Measurements from ENCODE around the gene FTL.
A peak's percentile ranks its signal among the peaks of the same experiment; 100 is the strongest.
"Not testable (repeated sequence)": the region's sequence is repeated elsewhere in the genome, so short reads cannot be mapped to it uniquely, and the experiment has no call there.

FTL gene

GRCh38 chr19:48965040-48965805, at the start of gene FTL:
TSS of gene FTL (plus strand) at chr19:48965309. CDS start at chr19:48965508, 199 bp downstream.
- no peaks in the 10 kb centered on the region for H3K27me3 ChIP-seq (ENCODE audit: control insufficient read depth, insufficient read depth, low read length)
- H3K9ac ChIP-seq (ENCODE audit: low read length), result peak within 1 kb of the TSS; percentile 92
- peak within 1 kb of the TSS; percentile 66 for H3K27ac ChIP-seq (ENCODE audit: low read length)
- peaks cover 15% of the 10 kb centered on the region for H3K36me3 ChIP-seq (ENCODE audit: control insufficient read depth, low read depth, low read length)
- peaks cover 14% of the 10 kb centered on the region for H3K4me1 ChIP-seq (ENCODE audit: control insufficient read depth, low read depth, low read length)
- H3K4me3 ChIP-seq (ENCODE audit: low read length), result peak within 1 kb of the TSS; percentile 95
- H3K9me3 ChIP-seq (ENCODE audit: control insufficient read depth, low read depth, low read length), result no peaks in the 10 kb centered on the region

- H3K27ac ChIP-seq (ENCODE audit: low read length), result no peak overlapping the region
- H3K9me3 ChIP-seq (ENCODE audit: control insufficient read depth, low read depth, low read length), result no peaks in the 10 kb centered on the region
- H3K36me3 ChIP-seq (ENCODE audit: control insufficient read depth, low read depth, low read length), result peaks cover 48% of the 10 kb centered on the region
- H3K4me1 ChIP-seq (ENCODE audit: control insufficient read depth, low read depth, low read length), result no peaks in the 10 kb centered on the region
- no peak overlapping the region for H3K9ac ChIP-seq (ENCODE audit: low read length)
- no peaks in the 10 kb centered on the region for H3K27me3 ChIP-seq (ENCODE audit: control insufficient read depth, insufficient read depth, low read length)
- no peak overlapping the region for H3K4me3 ChIP-seq (ENCODE audit: low read length)
Measured at GRCh38 chr19:48915757-48916156, 49.4 kb upstream of the FTL start.

- H3K36me3 ChIP-seq (ENCODE audit: control insufficient read depth, low read depth, low read length), result peaks cover 27% of the 10 kb centered on the region
- no peak overlapping the region for H3K4me3 ChIP-seq (ENCODE audit: low read length)
- H3K4me1 ChIP-seq (ENCODE audit: control insufficient read depth, low read depth, low read length), result no peaks in the 10 kb centered on the region
- H3K9ac ChIP-seq (ENCODE audit: low read length), result no peak overlapping the region
- H3K27me3 ChIP-seq (ENCODE audit: control insufficient read depth, insufficient read depth, low read length), result no peaks in the 10 kb centered on the region
- no peak overlapping the region for H3K27ac ChIP-seq (ENCODE audit: low read length)
- H3K9me3 ChIP-seq (ENCODE audit: control insufficient read depth, low read depth, low read length), result no peaks in the 10 kb centered on the region
Measured at GRCh38 chr19:48918071-48918470, 47.0 kb upstream of the FTL start.

- Histone ChIP-seq H3K4me3 (ENCODE audit: low read length) (no peak overlapping the region), H3K27ac (ENCODE audit: low read length) (no peak overlapping the region), H3K27me3 (ENCODE audit: control insufficient read depth, insufficient read depth, low read length) (no peaks in the 10 kb centered on the region), H3K4me1 (ENCODE audit: control insufficient read depth, low read depth, low read length) (no peaks in the 10 kb centered on the region), H3K9me3 (ENCODE audit: control insufficient read depth, low read depth, low read length) (no peaks in the 10 kb centered on the region), H3K9ac (ENCODE audit: low read length) (no peak overlapping the region), H3K36me3 (ENCODE audit: control insufficient read depth, low read depth, low read length) (peaks cover 20% of the 10 kb centered on the region)
Measured at GRCh38 chr19:48918801-48919247, 46.3 kb upstream of the FTL start.

- H3K9ac ChIP-seq (ENCODE audit: low read length); H3K27me3 ChIP-seq (ENCODE audit: control insufficient read depth, insufficient read depth, low read length): not testable (repeated sequence)
- H3K36me3 ChIP-seq (ENCODE audit: control insufficient read depth, low read depth, low read length), result peaks cover 18% of the 10 kb centered on the region
Measured at GRCh38 chr19:48919271-48919670, 45.8 kb upstream of the FTL start.

GRCh38 chr19:48920949-48921348, 44.2 kb upstream of the FTL start:
- no peaks in the 10 kb centered on the region for H3K4me1 ChIP-seq (ENCODE audit: control insufficient read depth, low read depth, low read length)
- H3K4me3 ChIP-seq (ENCODE audit: low read length), result no peak overlapping the region
- no peaks in the 10 kb centered on the region for H3K9me3 ChIP-seq (ENCODE audit: control insufficient read depth, low read depth, low read length)
- no peak overlapping the region for H3K9ac ChIP-seq (ENCODE audit: low read length)
- H3K27ac ChIP-seq (ENCODE audit: low read length), result no peak overlapping the region
- no peaks in the 10 kb centered on the region for H3K27me3 ChIP-seq (ENCODE audit: control insufficient read depth, insufficient read depth, low read length)
- peaks cover 7% of the 10 kb centered on the region for H3K36me3 ChIP-seq (ENCODE audit: control insufficient read depth, low read depth, low read length)

More at GRCh38 chr19:48919271-48919670, 45.8 kb upstream of the FTL start:
- H3K4me1 ChIP-seq (ENCODE audit: control insufficient read depth, low read depth, low read length); H3K4me3 ChIP-seq (ENCODE audit: low read length); H3K9me3 ChIP-seq (ENCODE audit: control insufficient read depth, low read depth, low read length); H3K27ac ChIP-seq (ENCODE audit: low read length): not testable (repeated sequence)

GRCh38 chr19:48921721-48922500, 43.2 kb upstream of the FTL start:
- Histone ChIP-seq H3K27ac (ENCODE audit: low read length) (no peak overlapping the region), H3K9me3 (ENCODE audit: control insufficient read depth, low read depth, low read length) (no peaks in the 10 kb centered on the region), H3K27me3 (ENCODE audit: control insufficient read depth, insufficient read depth, low read length) (no peaks in the 10 kb centered on the region), H3K4me3 (ENCODE audit: low read length) (no peak overlapping the region), H3K9ac (ENCODE audit: low read length) (no peak overlapping the region), H3K4me1 (ENCODE audit: control insufficient read depth, low read depth, low read length) (no peaks in the 10 kb centered on the region), H3K36me3 (ENCODE audit: control insufficient read depth, low read depth, low read length) (peaks cover 3% of the 10 kb centered on the region)

- no peaks in the 10 kb centered on the region for H3K4me1 ChIP-seq (ENCODE audit: control insufficient read depth, low read depth, low read length)
- no peaks in the 10 kb centered on the region for H3K9me3 ChIP-seq (ENCODE audit: control insufficient read depth, low read depth, low read length)
- peaks cover 3% of the 10 kb centered on the region for H3K36me3 ChIP-seq (ENCODE audit: control insufficient read depth, low read depth, low read length)
- no peak overlapping the region for H3K4me3 ChIP-seq (ENCODE audit: low read length)
- no peak overlapping the region for H3K27ac ChIP-seq (ENCODE audit: low read length)
- no peaks in the 10 kb centered on the region for H3K27me3 ChIP-seq (ENCODE audit: control insufficient read depth, insufficient read depth, low read length)
- no peak overlapping the region for H3K9ac ChIP-seq (ENCODE audit: low read length)
Measured at GRCh38 chr19:48922548-48923490, 42.3 kb upstream of the FTL start.

- Histone ChIP-seq H3K9me3 (ENCODE audit: control insufficient read depth, low read depth, low read length) (no peaks in the 10 kb centered on the region), H3K27me3 (ENCODE audit: control insufficient read depth, insufficient read depth, low read length) (no peaks in the 10 kb centered on the region), H3K4me3 (ENCODE audit: low read length) (no peak overlapping the region), H3K36me3 (ENCODE audit: control insufficient read depth, low read depth, low read length) (no peaks in the 10 kb centered on the region), H3K27ac (ENCODE audit: low read length) (no peak overlapping the region), H3K4me1 (ENCODE audit: control insufficient read depth, low read depth, low read length) (no peaks in the 10 kb centered on the region), H3K9ac (ENCODE audit: low read length) (no peak overlapping the region)
Measured at GRCh38 chr19:48925240-48925843, 39.8 kb upstream of the FTL start.

- not testable (repeated sequence) for H3K9ac ChIP-seq (ENCODE audit: low read length); H3K4me3 ChIP-seq (ENCODE audit: low read length); H3K36me3 ChIP-seq (ENCODE audit: control insufficient read depth, low read depth, low read length); H3K27ac ChIP-seq (ENCODE audit: low read length); H3K27me3 ChIP-seq (ENCODE audit: control insufficient read depth, insufficient read depth, low read length); H3K9me3 ChIP-seq (ENCODE audit: control insufficient read depth, low read depth, low read length); H3K4me1 ChIP-seq (ENCODE audit: control insufficient read depth, low read depth, low read length)
Measured at GRCh38 chr19:48925890-48926289, 39.2 kb upstream of the FTL start.

- Histone ChIP-seq H3K9me3 (ENCODE audit: control insufficient read depth, low read depth, low read length) (no peaks in the 10 kb centered on the region), H3K4me1 (ENCODE audit: control insufficient read depth, low read depth, low read length) (no peaks in the 10 kb centered on the region), H3K4me3 (ENCODE audit: low read length) (no peak overlapping the region), H3K9ac (ENCODE audit: low read length) (no peak overlapping the region), H3K27ac (ENCODE audit: low read length) (no peak overlapping the region), H3K27me3 (ENCODE audit: control insufficient read depth, insufficient read depth, low read length) (peaks cover 5% of the 10 kb centered on the region), H3K36me3 (ENCODE audit: control insufficient read depth, low read depth, low read length) (no peaks in the 10 kb centered on the region)
Measured at GRCh38 chr19:48926909-48927308, 38.2 kb upstream of the FTL start.

Data from iPS-18a (cell line).